Epithelial cell of esophagus (primary cell): Measurements from ENCODE around the gene SYNGR3.
A peak's percentile ranks its signal among the peaks of the same experiment; 100 is the strongest.

Experiments used
- DNase-seq: peaks from one replicate; pipeline ENCODE4 v3.0.0; 2010; ENCODE audit warnings: low read depth
- H3K4me3 ChIP-seq: 2 replicates; pipeline ENCODE4 v1.5.1; 2011; ENCODE audit warnings: mild to moderate bottlenecking, low read length, control low read depth
- CTCF ChIP-seq: IDR thresholded peaks from 2 replicates; pipeline ENCODE4 v1.5.1; 2011; ENCODE audit warnings: low read depth, mild to moderate bottlenecking, low read length, control low read depth, inconsistent platforms; ENCODE audit not compliant: insufficient read depth; ENCODE audit errors: missing control alignments

The SYNGR3 gene

DNA sequence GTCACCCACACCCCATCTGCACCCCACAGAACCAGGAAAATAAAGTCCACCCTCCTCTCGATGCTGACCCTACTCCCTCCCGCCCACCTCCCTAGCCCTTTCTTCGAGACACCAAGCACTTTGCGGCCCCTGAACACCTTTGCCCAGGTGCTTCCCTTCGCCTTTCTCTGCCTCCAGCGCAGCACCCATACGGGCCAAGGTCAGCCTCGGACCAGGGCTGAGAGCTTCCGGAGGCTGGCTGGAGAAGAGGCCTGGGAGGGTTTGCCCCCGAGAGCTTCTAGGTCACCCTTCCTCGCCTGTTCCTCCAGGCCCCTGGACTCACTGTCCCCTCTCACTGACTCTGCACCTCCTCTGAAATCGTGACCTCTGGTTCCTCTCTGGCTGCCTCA lies 34.3 kb downstream of the SYNGR3 start:
- no peak overlapping the region for H3K4me3 ChIP-seq
- DNase-seq = no peak
- TF ChIP-seq CTCF = no peak

DNA sequence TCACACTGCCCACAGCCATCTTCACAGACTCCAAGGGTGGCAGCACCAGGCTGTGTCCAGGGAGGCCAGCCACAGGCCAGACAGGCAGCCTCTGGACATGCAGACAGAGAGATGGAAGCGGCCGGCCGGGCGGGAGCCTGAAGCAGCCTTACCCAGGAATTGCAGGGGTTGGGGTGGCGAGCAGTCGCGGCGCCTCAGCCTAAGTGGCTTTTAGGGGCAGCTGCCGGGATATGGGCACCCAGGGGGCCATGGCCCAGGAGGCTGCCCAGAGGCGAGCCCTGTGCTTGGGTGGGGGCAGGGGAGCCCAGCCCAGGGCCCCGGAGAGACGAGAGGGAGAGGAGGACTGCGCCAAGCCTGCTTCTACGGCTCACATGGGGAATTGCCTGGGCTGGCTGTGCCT lies 35.5 kb downstream of the SYNGR3 start:
- no peak for DNase-seq
- TF ChIP-seq CTCF = no peak
- H3K4me3 ChIP-seq = no peak overlapping the region

DNA sequence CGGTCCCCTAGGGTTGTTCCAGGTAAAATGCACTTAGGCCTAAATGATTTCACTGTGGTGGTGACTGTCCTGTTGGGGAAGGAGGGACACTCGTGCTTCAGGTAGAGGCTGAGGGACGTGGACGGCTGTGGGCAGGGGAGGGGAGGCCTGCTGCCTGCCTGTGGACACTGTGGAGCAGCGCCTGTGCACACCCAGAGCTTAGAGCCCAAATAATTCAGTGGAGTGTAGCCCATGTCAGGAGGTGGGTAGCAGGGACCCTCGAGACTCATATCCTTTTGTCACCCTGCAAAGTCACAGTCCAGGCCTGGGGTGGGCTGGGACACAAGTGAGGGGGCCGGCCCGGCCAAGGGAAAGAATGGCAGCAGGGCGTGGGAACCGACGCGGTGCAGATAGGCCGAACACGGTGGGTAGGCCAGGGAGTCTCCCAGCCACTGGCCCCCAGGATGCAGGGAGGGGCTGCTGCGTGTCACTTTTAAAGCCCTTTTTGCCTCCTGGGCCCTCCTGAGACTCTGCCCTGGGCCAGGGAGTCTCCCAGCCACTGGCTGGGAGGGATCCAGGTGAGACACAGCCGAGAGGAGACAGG lies 36.2 kb downstream of the SYNGR3 start:
- no peak for DNase-seq
- no peak overlapping the region for H3K4me3 ChIP-seq
- no peak for TF ChIP-seq CTCF

DNA sequence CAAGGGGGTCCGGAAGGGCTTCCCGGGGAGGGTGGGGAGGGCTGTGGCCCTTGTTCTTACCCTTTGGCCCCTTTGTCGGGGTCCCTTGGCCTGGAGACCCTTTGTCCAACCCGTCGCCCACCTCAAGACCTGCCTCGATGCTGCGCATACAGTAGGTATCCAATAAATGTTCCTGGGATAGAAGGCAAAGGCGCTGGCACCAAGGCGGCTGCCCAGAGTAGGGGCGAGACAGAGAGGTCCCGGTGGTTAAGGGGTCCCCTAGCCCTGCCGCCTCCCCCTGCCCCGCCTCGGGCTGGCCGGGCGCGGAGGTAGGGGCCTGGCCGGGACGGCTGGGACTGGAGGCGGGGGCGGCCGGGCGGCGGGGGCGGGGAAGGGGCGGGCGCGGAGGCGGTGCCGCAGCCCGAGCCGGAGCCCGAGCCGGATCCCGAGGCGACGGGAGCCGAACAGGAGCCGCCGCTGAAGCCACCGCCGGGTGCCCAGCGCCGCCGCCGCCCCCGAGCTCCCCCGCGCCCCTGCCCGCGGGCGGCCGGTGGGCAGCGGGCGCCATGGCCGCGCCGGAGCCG lies 36.8 kb downstream of the SYNGR3 start, which contains the start of gene NHERF2:
TSS of gene NHERF2 (plus strand) at position 442 of the 563 bp plus-strand sequence. CDS start at position 546, 104 bp downstream.
- no peak for DNase-seq
- TF ChIP-seq CTCF = no peak
- peak within 1 kb of the TSS; percentile 49 for H3K4me3 ChIP-seq

DNA sequence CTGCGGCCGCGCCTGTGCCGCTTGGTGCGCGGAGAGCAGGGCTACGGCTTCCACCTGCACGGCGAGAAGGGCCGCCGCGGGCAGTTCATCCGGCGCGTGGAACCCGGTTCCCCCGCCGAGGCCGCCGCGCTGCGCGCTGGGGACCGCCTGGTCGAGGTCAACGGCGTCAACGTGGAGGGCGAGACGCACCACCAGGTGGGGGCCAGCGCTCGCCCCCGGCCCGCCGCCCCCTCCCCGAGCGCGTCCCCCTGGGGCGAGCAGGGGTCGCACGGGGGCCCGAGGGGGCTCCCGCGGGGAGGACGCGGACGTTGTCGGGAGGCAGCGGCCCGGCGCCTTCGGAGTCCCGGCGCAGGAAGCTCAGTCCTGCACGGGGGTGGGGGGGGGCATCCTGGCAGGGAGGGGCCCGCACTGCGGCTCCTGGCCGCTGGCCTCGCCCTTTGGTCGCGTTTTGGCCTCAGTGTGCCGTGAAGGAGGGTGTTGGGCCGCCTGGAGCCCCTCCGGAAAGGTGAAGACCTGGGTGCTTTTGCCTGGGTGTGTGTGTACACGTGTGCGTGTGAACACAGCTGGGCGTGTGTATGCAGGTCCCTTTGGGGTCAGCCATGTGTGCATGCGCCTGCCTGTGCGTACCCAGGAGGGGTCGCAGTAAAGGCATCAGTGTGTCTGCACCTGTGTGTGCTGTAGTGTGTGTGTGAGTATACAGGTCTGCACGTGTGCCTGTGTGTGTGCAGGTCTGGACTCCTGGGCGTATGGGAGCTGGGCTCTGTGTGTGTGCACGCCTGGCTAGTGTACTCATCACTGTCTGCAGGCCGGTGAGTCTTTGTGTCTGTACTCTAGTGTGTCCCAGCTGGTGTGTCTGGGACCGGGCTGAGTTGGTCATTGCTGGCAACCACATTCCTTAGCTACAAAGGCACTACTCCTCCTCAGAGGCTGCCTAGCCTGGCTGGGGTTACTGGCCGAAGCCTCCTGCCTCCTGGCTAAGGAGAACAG lies 37.5 kb downstream of the SYNGR3 start:
- TF ChIP-seq CTCF = no peak
- H3K4me3 ChIP-seq = peak overlapping the region; percentile 49
- peak; percentile 46 for DNase-seq

DNA sequence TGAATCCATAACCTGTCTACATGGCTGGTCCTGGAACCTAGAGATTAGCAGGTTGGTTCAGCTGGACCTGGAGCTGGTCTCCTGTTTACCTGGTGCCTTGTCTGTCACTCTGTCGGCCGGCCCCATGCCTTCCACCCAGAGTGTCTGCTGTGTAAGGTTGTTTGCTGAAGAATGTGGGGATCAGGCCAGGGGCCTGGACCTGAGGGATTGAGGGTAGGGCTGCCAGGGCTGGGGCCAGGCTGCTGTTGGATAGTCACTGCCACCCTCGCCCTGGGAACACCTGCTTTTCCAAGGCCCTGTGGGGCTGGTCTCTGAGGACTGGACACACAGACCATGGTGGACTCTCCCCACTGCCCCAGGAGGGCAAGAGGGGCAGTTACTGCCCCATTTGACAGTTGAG lies 38.4 kb downstream of the SYNGR3 start:
- TF ChIP-seq CTCF = no peak
- no peak overlapping the region for H3K4me3 ChIP-seq
- DNase-seq = no peak
